Measurements from ENCODE around the gene PMM1.
A peak's percentile ranks its signal among the peaks of the same experiment; 100 is the strongest.

The PMM1 gene

GRCh38 chr22:41537203-41537602 lies 52.4 kb downstream of the PMM1 start:
- DNase-seq (ENCODE audit: low read depth): no peak

GRCh38 chr22:41535244-41535643 lies 54.4 kb downstream of the PMM1 start:
- no peak for DNase-seq (ENCODE audit: low read depth)

GRCh38 chr22:41534219-41534618 lies 55.4 kb downstream of the PMM1 start:
- DNase-seq (ENCODE audit: low read depth): no peak

- peak; percentile 58 for DNase-seq (ENCODE audit: low read depth)
These were observed 56.5 kb downstream of the PMM1 start for GRCh38 chr22:41532908-41533825.

- DNase-seq (ENCODE audit: low read depth): no peak
These were observed 57.7 kb downstream of the PMM1 start for GRCh38 chr22:41531715-41532477.

GRCh38 chr22:41530890-41531714 lies 58.5 kb downstream of the PMM1 start:
- DNase-seq (ENCODE audit: low read depth): no peak

- no peak for DNase-seq (ENCODE audit: low read depth)
These were observed 60.6 kb downstream of the PMM1 start for GRCh38 chr22:41528938-41529561.

GRCh38 chr22:41528132-41528766 lies 61.4 kb downstream of the PMM1 start:
- DNase-seq (ENCODE audit: low read depth): no peak

Data from activated T-helper 9 cell treated with anti-CD3 and anti-CD28 coated beads, Interleukin-2, amount 50 U/mL, for 16 hours (primary cell).